ENCODE measurements around the gene SYT15.
"Not testable (repeated sequence)": the region's sequence is repeated elsewhere in the genome, so short reads cannot be mapped to it uniquely, and the experiment has no call there.

Gene SYT15

DNA sequence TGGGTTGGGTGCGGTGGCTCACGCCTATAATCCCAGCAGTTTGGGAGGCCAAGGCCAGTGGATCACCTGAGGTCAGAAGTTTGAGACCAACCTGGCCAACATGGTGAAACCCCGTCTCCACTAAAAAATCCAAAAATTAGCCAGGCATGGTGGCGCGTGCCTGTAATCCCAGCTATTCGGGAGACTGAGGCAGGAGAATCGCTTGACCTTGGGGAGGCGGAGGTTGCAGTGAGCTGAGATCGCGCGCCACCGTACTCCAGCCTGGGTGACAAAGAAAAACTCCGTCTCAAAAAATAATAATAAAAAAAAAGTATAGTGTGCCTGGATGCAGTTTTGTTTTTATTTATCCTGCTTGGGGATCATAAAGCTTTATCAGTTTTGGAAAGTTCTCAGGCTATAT is 14.4 kb downstream of the SYT15 start:
- DNase-seq = not testable (repeated sequence)

DNA sequence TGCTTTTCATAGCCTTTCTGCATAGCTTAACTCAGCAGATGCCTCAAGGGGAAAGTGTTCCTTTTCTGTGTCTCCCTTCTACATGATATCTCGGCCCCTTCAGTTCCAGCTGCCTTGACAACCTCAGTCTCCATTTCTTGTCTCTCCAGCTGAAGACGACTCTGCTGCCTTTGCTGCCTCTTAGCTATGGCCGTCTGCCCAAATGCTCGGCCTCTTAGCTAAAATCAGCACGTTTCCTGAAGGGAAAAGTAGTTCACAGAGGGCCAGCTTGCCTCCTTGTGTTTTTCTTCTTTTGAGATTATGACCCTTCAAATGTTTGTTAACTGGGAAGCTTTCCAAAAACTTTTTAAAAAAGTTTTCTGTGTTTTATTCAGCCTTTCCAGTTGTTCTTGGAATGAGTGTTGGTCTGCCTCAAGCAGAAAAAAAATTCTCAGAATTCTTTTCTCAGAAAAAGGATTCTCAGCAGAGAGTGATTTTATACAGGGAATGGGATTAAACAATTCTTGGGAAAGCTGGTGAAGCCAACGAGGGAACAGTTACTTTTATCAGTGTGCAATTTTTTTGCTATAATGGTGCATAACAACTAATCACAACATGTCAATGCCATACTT is 15.6 kb downstream of the SYT15 start:
- not testable (repeated sequence) for DNase-seq

GRCh38 chr10:46596570-46596969 is 17.6 kb downstream of the SYT15 start:
- not testable (repeated sequence) for DNase-seq

DNA sequence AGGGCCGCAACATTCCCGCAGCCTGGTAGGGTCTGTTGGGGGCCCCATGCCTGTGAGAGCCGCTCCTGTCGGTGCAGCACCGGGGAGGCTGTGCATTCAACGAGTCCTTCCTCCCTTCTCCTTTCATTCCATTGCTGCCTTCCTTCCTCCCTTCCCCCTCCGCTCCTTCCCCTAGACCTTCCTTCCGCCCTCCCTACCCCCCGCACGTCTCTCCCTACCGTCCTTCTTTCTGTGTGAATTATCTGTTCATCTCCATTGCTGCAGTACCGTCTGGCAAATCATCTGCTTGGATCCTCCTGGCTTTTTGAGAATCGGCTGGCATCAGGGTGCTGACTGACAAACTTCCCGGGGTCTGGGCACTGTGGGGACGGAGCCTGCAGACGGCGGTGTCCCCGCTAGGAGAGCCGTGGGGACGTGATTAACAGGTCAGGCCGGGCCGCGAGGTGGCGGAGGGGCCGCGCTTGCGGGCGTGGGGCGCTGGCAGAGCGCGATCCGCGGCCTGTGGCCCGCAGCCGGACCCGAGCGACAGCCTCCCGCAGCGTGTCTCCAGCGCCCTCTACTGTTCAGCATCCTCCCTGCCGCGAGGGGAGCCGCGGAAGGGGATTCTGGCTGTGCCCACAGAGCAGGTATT is 18.8 kb downstream of the SYT15 start:
- DNase-seq = not testable (repeated sequence)

DNA sequence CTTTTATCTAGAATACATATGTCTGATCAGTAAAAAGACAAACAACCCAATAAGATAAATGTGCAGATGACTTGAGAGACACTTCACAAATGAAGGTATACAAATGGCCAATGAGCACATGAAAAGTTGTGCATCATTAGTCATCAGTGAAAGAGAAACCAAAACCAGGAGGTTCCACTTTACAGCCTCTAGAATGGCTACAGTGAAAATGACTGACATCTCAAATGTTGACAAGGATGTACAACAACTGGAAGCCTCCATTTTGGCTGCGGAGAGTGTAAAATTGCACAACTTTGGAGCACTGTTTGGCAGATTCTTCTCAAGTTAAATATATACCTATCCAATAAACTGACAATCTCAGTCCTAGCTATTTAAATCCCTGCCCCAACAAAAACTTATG is 21.6 kb downstream of the SYT15 start:
- not testable (repeated sequence) for DNase-seq

- DNase-seq = not testable (repeated sequence)
Observed at GRCh38 chr10:46615540-46615939, 36.6 kb downstream of the SYT15 start.

- DNase-seq = not testable (repeated sequence)
Observed at GRCh38 chr10:46616227-46616626, 37.3 kb downstream of the SYT15 start.

DNA sequence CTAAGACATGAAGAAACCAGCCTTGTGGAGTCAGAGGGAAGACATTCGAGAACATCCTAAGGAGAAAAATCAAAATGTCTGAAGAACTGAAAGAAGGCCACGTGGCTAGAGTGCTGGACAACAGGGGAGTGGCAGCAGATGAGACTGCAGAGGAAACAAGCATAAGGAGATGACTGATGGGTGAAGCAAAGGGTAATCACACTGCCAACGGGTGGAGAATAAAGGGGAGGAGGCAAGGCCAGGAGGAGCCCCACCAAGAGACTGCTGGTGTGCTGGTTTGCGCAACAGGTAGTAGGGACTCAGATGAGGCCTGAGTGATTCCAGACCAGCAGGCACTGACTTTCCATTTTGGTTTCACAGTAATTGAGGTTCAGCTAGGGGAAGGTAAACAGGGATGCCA is 38.2 kb downstream of the SYT15 start:
- not testable (repeated sequence) for DNase-seq

DNA sequence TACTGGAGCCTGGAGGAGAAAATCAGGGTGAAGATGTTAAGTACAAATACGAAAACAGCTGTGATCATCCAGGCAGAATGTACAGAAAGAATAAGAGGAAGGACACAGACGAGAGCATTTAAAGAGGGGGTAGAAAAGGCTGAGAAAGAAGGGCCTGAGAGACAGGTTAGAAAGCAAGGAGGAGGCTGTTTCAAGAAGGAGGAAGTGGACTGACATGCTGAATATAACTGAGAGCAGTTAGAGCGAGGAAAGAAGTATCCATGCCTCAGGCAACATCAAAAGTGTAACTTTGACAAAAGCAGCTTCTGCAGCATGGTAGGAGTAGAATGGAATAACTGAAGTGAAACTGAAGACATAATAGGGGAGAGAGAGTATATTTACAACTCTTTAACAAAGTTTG is 39.0 kb downstream of the SYT15 start:
- not testable (repeated sequence) for DNase-seq

GRCh38 chr10:46623899-46624654 is 45.1 kb downstream of the SYT15 start:
- DNase-seq = not testable (repeated sequence)

DNA sequence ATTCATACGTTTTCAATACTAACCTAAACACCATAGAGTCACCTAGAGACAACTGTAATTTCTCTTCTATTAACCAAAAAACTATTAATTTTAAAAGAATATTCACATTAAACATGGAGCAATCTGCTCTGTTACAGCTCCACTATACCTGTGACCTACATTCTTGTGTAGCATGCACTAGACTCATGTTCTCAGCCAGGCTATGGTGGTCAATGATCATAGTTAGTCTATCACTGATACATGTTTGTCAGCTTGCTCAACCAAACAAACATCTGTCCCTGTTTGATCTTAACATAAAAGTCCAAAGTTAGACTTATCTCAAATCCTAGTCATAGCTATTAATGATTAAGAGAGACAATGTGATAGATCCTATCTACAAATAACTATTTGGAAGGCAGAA is 50.9 kb downstream of the SYT15 start:
- DNase-seq = not testable (repeated sequence)

- not testable (repeated sequence) for DNase-seq
Observed at GRCh38 chr10:46630816-46631215, 51.9 kb downstream of the SYT15 start.

DNA sequence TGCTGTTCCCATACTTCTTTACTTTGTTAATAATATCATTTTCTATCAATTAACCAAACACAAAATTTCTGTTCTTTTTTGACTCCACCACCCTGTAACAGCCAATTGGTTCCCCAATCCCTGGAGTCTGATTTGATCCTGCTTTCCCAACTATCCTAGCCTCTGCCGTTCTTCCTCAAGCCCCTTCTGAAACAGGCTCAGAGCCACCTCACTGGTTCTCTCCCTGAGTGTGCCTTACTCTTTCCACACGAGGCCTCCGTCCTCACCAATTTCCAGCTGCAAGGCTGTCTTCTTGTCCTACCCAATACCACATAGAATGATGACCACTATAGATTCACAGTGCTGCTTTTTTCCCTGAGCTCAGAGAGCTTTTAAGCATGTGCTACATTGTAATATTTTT is 52.8 kb downstream of the SYT15 start:
- DNase-seq = not testable (repeated sequence)

DNA sequence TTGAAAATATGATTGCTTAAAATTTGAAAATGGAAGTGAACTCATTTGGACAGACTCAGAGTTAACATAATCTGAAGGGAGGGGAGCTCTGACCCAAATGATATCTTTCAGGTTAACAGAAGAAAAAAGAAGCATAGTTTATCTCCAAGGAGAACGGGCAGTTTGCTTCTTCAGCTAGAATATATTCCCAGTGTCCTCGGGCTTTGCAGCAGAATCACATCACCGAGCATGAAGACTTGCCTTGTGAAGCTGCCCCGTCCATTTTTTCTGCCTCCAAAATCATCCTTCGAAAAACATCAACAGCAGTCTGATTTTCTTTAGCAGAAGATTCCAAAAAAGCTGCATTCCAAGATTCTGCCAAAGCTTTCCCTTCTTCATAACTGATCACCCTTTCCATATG is 55.8 kb downstream of the SYT15 start:
- DNase-seq = not testable (repeated sequence)

DNA sequence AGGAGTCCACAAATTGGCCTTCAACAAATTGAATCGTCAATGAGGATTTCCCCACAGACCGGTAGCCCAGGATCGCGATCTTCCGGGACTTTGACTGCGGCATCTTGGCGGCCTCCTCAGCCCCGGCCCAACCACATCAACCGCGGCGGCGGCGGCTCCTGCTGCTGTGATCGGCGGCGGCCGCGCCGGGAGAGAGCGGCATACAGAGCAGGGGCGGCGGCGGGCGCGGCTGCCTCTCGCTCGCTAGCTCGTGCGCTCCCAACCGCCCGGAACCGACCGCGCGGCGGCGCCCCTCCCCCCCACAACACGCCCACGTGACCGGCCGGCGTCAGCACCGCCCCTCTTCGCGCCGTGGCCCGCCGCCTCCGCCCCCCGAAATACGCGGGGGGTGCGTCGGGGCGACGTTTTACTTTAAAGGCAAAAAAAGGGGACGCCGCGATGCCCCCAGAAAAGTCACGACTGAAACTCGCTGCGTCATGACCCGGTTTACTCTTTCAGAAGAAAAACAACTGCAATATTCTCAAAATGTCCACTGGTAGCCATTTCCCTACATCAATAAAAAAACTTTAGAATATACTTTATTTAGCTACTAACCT is 56.5 kb downstream of the SYT15 start:
- not testable (repeated sequence) for DNase-seq

- not testable (repeated sequence) for DNase-seq
Observed at GRCh38 chr10:46640005-46640404, 61.1 kb downstream of the SYT15 start.
